Right kidney (tissue), 1 donor: ENCODE measurements around the gene AKT3.

ENCODE experiments used
- DNase-seq: peaks from one replicate; pipeline ENCODE4 v3.0.0-alpha.2; 2016

Gene AKT3

GRCh38 chr1:243461700-243462099 is 388.3 kb downstream of the AKT3 start:
- DNase-seq, result no peak

- DNase-seq, result no peak
These were observed 391.0 kb downstream of the AKT3 start for GRCh38 chr1:243459059-243459458.

GRCh38 chr1:243457363-243457982 is 392.6 kb downstream of the AKT3 start:
- no peak for DNase-seq

GRCh38 chr1:243455760-243456651 is 394.0 kb downstream of the AKT3 start:
- no peak for DNase-seq

- no peak for DNase-seq
These were observed 395.6 kb downstream of the AKT3 start for GRCh38 chr1:243454328-243454997.

GRCh38 chr1:243452092-243452491 is 398.0 kb downstream of the AKT3 start:
- no peak for DNase-seq

- no peak for DNase-seq
These were observed 400.7 kb downstream of the AKT3 start for GRCh38 chr1:243449373-243449772.

- no peak for DNase-seq
These were observed 402.2 kb downstream of the AKT3 start for GRCh38 chr1:243447844-243448243.

GRCh38 chr1:243447347-243447746 is 402.7 kb downstream of the AKT3 start:
- DNase-seq, result no peak

- DNase-seq, result no peak
These were observed 406.5 kb downstream of the AKT3 start for GRCh38 chr1:243443557-243443956.

GRCh38 chr1:243441601-243442000 is 408.4 kb downstream of the AKT3 start:
- no peak for DNase-seq

- DNase-seq, result no peak
These were observed 409.6 kb downstream of the AKT3 start for GRCh38 chr1:243440406-243440805.

GRCh38 chr1:243438815-243439214 is 411.2 kb downstream of the AKT3 start:
- no peak for DNase-seq
